HepG2 (cell line): ENCODE results near the gene SMYD2. TPM values are rescaled to one million over a fixed set of nuclear protein-coding genes. Genes with fewer than 3 reads are reported as not detected.

Experiments
- HNRNPLL ChIP-seq: fragments of 200-400 bp; formaldehyde crosslinking; IDR thresholded peaks from 2 replicates; pipeline ENCODE4 v1.6.1; 2017; ENCODE audit warnings: mild to moderate bottlenecking, low read depth, low read length; ENCODE audit not compliant: poor library complexity, severe bottlenecking
- HOXA9 ChIP-seq: sonication (generic); formaldehyde crosslinking; IDR thresholded peaks from 2 replicates; pipeline ENCODE4 v1.8.1; 2022; ENCODE audit warnings: missing genetic modification reagents, mild to moderate bottlenecking, moderate library complexity, borderline replicate concordance
- RFXANK ChIP-seq: IDR thresholded peaks from 2 replicates; pipeline ENCODE4 v1.6.1; 2016
- ZBTB3 ChIP-seq: sonication (generic); formaldehyde crosslinking; IDR thresholded peaks from 2 replicates; pipeline ENCODE4 v1.4.0; 2020; ENCODE audit warnings: low read depth, mild to moderate bottlenecking, moderate library complexity, missing genetic modification reagents, borderline replicate concordance
- ZMYM3 ChIP-seq: sonication (generic); formaldehyde crosslinking; IDR thresholded peaks from 2 replicates; pipeline ENCODE4 v1.5.1; 2020; ENCODE audit warnings: mild to moderate bottlenecking, missing genetic modification reagents
- ZNF251 ChIP-seq: sonication (generic); formaldehyde crosslinking; IDR thresholded peaks from 2 replicates; pipeline ENCODE4 v1.9.0; 2021; ENCODE audit warnings: mild to moderate bottlenecking, missing genetic modification reagents
- polyA plus RNA-seq, 8 experiments: library from polyadenylated mRNA; depleted of rRNA in 3 of 8; stranded (reverse) in 7 of 8; unstranded in 1 of 8; fragments of >200 nt; fragmentation: Illumina TruSeq in 4 of 8; extraction: Trizol in 4 of 8; gene quantifications; 2 replicates each; pipeline versions ENCODE4 v1.2.1 to v1.2.3, GENCODE V29; 2011 to 2016; ENCODE audit warnings: low read depth in 4 of 8, missing spikeins in 1 of 8, mixed read lengths in 1 of 8; ENCODE audit not compliant: insufficient read depth in 1 of 8
- total RNA-seq, 5 experiments: library from RNA; depleted of rRNA; stranded (reverse); fragments of >200 nt; fragmentation: Illumina TruSeq; extraction: Trizol; gene quantifications; 2 replicates each; pipeline ENCODE4 v1.2.3, GENCODE V29; 2016; ENCODE audit warnings: low read depth in 1 of 5
- TF ChIP-seq, protein P1 (sequence below): sonication (generic); formaldehyde crosslinking; IDR thresholded peaks from 2 replicates; pipeline ENCODE4 v1.8.1; 2022; ENCODE audit warnings: low read depth, mild to moderate bottlenecking, missing genetic modification reagents
- TF ChIP-seq, protein P2 (sequence below), 2 experiments: IDR thresholded peaks; 2 replicates each; pipeline ENCODE4 v1.6.1; 2011 to 2012; ENCODE audit warnings: low read length in 2 of 2, borderline replicate concordance in 1 of 2, low read depth in 1 of 2, mild to moderate bottlenecking in 1 of 2, moderate library complexity in 1 of 2
- TF ChIP-seq, protein P3 (sequence below), 2 experiments: fragments of 450-650 bp in 1 of 2; sonication (generic) in 1 of 2; formaldehyde crosslinking; IDR thresholded peaks; 2 replicates each; pipeline versions ENCODE4 v1.5.0 to v1.8.0; 2020 to 2022; ENCODE audit warnings: mild to moderate bottlenecking in 1 of 2, missing genetic modification reagents in 1 of 2
- TF ChIP-seq, protein P4 (sequence below): sonication (generic); formaldehyde crosslinking; IDR thresholded peaks from 2 replicates; pipeline ENCODE4 v1.5.0; 2020; ENCODE audit warnings: mild to moderate bottlenecking, missing genetic modification reagents, borderline replicate concordance
- TF ChIP-seq, protein P5 (sequence below): sonication (generic); formaldehyde crosslinking; conservative IDR thresholded peaks from 2 replicates; pipeline ENCODE4 v1.8.0; 2022; ENCODE audit warnings: mild to moderate bottlenecking, moderate library complexity, missing genetic modification reagents

SMYD2 gene
- total and polyA plus RNA-seq, 2 of the 13 experiments (the other 11 are each of a cell fraction or from before 2014, with no cell fraction given), result 72.7 to 139 TPM

- TF ChIP-seq, protein P1, sequence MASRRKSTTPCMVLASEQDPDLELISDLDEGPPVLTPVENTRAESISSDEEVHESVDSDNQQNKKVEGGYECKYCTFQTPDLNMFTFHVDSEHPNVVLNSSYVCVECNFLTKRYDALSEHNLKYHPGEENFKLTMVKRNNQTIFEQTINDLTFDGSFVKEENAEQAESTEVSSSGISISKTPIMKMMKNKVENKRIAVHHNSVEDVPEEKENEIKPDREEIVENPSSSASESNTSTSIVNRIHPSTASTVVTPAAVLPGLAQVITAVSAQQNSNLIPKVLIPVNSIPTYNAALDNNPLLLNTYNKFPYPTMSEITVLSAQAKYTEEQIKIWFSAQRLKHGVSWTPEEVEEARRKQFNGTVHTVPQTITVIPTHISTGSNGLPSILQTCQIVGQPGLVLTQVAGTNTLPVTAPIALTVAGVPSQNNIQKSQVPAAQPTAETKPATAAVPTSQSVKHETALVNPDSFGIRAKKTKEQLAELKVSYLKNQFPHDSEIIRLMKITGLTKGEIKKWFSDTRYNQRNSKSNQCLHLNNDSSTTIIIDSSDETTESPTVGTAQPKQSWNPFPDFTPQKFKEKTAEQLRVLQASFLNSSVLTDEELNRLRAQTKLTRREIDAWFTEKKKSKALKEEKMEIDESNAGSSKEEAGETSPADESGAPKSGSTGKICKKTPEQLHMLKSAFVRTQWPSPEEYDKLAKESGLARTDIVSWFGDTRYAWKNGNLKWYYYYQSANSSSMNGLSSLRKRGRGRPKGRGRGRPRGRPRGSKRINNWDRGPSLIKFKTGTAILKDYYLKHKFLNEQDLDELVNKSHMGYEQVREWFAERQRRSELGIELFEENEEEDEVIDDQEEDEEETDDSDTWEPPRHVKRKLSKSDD (CRISPR knock-in tag), result no peak
- TF ChIP-seq, protein P2, sequence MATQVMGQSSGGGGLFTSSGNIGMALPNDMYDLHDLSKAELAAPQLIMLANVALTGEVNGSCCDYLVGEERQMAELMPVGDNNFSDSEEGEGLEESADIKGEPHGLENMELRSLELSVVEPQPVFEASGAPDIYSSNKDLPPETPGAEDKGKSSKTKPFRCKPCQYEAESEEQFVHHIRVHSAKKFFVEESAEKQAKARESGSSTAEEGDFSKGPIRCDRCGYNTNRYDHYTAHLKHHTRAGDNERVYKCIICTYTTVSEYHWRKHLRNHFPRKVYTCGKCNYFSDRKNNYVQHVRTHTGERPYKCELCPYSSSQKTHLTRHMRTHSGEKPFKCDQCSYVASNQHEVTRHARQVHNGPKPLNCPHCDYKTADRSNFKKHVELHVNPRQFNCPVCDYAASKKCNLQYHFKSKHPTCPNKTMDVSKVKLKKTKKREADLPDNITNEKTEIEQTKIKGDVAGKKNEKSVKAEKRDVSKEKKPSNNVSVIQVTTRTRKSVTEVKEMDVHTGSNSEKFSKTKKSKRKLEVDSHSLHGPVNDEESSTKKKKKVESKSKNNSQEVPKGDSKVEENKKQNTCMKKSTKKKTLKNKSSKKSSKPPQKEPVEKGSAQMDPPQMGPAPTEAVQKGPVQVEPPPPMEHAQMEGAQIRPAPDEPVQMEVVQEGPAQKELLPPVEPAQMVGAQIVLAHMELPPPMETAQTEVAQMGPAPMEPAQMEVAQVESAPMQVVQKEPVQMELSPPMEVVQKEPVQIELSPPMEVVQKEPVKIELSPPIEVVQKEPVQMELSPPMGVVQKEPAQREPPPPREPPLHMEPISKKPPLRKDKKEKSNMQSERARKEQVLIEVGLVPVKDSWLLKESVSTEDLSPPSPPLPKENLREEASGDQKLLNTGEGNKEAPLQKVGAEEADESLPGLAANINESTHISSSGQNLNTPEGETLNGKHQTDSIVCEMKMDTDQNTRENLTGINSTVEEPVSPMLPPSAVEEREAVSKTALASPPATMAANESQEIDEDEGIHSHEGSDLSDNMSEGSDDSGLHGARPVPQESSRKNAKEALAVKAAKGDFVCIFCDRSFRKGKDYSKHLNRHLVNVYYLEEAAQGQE (IDR thresholded peaks at IDR 0.05; ENCODE audit: borderline replicate concordance in 1 of 2, low read depth in 1 of 2, low read length in 2 of 2), result peak in 1 of 2 experiments; percentile 64; a peak in 1 of 4 replicates
- TF ChIP-seq ZMYM3 (peak; percentile 44; the same call in 1 of the 2 replicates), ZBTB3 (CRISPR knock-in tag) (0 out of 2 replicates have a peak, but pooled peaks have one; percentile 17), HNRNPLL (peak; percentile 99), HOXA9 (CRISPR knock-in tag) (0 out of 2 replicates have a peak, but pooled peaks have one; percentile 58), RFXANK (CRISPR knock-in tag) (no peak), ZNF251 (no peak)
- TF ChIP-seq, protein P3, sequence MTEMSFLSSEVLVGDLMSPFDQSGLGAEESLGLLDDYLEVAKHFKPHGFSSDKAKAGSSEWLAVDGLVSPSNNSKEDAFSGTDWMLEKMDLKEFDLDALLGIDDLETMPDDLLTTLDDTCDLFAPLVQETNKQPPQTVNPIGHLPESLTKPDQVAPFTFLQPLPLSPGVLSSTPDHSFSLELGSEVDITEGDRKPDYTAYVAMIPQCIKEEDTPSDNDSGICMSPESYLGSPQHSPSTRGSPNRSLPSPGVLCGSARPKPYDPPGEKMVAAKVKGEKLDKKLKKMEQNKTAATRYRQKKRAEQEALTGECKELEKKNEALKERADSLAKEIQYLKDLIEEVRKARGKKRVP (CRISPR knock-in tag; IDR thresholded peaks at IDR 0.05), result 0 out of 4 replicates have a peak, but pooled peaks of 1 of the 2 experiments have one; percentile 7
- TF ChIP-seq, protein P4, sequence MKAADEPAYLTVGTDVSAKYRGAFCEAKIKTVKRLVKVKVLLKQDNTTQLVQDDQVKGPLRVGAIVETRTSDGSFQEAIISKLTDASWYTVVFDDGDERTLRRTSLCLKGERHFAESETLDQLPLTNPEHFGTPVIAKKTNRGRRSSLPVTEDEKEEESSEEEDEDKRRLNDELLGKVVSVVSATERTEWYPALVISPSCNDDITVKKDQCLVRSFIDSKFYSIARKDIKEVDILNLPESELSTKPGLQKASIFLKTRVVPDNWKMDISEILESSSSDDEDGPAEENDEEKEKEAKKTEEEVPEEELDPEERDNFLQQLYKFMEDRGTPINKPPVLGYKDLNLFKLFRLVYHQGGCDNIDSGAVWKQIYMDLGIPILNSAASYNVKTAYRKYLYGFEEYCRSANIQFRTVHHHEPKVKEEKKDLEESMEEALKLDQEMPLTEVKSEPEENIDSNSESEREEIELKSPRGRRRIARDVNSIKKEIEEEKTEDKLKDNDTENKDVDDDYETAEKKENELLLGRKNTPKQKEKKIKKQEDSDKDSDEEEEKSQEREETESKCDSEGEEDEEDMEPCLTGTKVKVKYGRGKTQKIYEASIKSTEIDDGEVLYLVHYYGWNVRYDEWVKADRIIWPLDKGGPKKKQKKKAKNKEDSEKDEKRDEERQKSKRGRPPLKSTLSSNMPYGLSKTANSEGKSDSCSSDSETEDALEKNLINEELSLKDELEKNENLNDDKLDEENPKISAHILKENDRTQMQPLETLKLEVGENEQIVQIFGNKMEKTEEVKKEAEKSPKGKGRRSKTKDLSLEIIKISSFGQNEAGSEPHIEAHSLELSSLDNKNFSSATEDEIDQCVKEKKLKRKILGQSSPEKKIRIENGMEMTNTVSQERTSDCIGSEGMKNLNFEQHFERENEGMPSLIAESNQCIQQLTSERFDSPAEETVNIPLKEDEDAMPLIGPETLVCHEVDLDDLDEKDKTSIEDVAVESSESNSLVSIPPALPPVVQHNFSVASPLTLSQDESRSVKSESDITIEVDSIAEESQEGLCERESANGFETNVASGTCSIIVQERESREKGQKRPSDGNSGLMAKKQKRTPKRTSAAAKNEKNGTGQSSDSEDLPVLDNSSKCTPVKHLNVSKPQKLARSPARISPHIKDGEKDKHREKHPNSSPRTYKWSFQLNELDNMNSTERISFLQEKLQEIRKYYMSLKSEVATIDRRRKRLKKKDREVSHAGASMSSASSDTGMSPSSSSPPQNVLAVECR, result peak; percentile 57
- TF ChIP-seq, protein P5, sequence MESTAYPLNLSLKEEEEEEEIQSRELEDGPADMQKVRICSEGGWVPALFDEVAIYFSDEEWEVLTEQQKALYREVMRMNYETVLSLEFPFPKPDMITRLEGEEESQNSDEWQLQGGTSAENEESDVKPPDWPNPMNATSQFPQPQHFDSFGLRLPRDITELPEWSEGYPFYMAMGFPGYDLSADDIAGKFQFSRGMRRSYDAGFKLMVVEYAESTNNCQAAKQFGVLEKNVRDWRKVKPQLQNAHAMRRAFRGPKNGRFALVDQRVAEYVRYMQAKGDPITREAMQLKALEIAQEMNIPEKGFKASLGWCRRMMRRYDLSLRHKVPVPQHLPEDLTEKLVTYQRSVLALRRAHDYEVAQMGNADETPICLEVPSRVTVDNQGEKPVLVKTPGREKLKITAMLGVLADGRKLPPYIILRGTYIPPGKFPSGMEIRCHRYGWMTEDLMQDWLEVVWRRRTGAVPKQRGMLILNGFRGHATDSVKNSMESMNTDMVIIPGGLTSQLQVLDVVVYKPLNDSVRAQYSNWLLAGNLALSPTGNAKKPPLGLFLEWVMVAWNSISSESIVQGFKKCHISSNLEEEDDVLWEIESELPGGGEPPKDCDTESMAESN (CRISPR knock-in tag), result peak; percentile 64
These were observed at the start of gene SMYD2 (continued) for GRCh38 chr1:214281021-214281719.
